ENCODE data around the gene DIDO1.

GRCh38 chr20:62838128-62838891 is 88.0 kb downstream of the DIDO1 start:
- TF ChIP-seq CTCF (IDR thresholded peaks at IDR 0.05) (no peak), POLR2A (IDR thresholded peaks at IDR 0.05) (no peak)

Data from lower leg skin (tissue), 3 donors.